ENCODE measurements around the gene RNLS. TPM values are rescaled to one million over a fixed set of nuclear protein-coding genes. Genes with fewer than 3 reads are reported as not detected.
A peak's percentile ranks its signal among the peaks of the same experiment; 100 is the strongest.

The RNLS gene
- total and polyA plus RNA-seq, 12 donors, result 4.1 to 22.2 (median 17.5) TPM

DNA sequence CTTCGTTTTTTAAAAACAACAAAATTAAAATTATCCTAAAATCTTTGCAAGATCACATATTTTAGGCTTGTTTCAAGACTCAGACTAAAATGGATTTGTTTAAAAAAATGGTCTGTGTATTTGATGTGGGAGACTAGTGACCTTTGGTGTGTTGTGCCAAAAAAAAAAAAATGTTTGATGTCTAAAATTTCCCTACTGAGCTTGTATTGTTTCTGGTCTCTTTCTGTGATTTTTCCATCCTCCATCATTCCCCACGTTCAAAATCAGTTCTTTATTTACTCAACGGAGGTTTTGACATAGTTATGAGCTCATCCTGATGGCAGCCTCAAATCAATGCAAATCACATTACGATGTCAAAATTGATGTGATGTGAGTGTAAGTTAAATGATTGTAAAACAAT lies 326.2 kb downstream of the RNLS start:
- peak overlapping the region in 9 of 10 donors; percentile 67 to 87 (median 73) for H3K27ac ChIP-seq
- ATAC-seq, result peak in 7 of 8 donors; percentile 21 to 55 (median 38)
- H3K4me3 ChIP-seq, result peak overlapping the region in 2 of 10 donors; percentile 17 to 22

DNA sequence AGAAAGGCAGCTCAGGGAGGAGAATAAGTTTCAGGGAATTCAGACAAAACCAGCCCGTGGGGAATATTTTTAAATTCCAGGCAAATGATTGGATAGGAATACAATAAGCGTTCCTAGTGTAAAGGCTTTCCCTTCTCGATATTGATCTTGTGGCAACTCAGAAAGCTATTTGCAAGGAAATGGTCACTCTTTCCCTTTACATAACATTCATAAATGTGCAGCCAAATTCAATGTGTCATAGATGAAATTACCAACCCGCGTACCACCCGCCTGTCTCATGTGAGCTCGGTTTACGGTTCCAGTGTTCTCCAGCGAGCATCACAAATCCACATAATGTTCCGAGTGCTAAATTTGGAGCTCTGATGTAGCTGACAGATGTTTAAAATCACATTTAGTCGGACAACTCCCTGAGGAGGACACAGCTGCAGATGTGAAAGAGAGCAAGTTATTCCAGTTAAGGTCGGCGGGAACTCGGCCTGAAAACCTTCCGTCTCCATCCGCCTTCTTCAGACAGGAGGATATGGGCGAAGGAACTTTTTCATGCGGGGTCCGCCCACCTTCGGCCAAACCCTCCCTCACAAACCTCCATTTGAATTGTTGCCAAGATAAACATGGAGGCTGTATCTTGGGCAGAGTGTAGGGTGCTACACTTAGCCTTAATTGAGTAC lies 327.0 kb downstream of the RNLS start:
- WGBS, 2 donors, result 66 to 76% methylated on average over 20 of the region's 20 CpGs
- no peaks in the 10 kb centered on the region for H3K27me3 ChIP-seq
- intact Hi-C loops (cut with DNase I), result loop anchor here in 3 of 10 donors (2.0 to 10.0 kb wide), 6 partner anchors 109 to 394 kb away; partner anchors contain the start of genes KLLN (in 2 of the 3) and PTEN (in 2 of the 3)
- peak; percentile 60 to 85 for DNase-seq
- peak overlapping the region; percentile 46 to 87 (median 72) for H3K27ac ChIP-seq
- no peaks in the 10 kb centered on the region for H3K36me3 ChIP-seq
- ATAC-seq, result peak; percentile 85 to 93 (median 88)
- peak overlapping the region in 6 of 10 donors; percentile 13 to 22 (median 18) for H3K4me3 ChIP-seq
- TF ChIP-seq, protein P1, sequence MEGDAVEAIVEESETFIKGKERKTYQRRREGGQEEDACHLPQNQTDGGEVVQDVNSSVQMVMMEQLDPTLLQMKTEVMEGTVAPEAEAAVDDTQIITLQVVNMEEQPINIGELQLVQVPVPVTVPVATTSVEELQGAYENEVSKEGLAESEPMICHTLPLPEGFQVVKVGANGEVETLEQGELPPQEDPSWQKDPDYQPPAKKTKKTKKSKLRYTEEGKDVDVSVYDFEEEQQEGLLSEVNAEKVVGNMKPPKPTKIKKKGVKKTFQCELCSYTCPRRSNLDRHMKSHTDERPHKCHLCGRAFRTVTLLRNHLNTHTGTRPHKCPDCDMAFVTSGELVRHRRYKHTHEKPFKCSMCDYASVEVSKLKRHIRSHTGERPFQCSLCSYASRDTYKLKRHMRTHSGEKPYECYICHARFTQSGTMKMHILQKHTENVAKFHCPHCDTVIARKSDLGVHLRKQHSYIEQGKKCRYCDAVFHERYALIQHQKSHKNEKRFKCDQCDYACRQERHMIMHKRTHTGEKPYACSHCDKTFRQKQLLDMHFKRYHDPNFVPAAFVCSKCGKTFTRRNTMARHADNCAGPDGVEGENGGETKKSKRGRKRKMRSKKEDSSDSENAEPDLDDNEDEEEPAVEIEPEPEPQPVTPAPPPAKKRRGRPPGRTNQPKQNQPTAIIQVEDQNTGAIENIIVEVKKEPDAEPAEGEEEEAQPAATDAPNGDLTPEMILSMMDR (IDR thresholded peaks at IDR 0.05), result no peak
- H3K4me1 ChIP-seq, result peaks cover 0 to 27% (median 3%) of the 10 kb centered on the region in 9 donors
- peaks cover 0 to 2% (median 0%) of the 10 kb centered on the region in 11 donors for H3K9me3 ChIP-seq

More for the DNA sequence above, 326.2 kb downstream of the RNLS start:
- TF ChIP-seq, protein P1 (IDR thresholded peaks at IDR 0.05), result no peak
- intact Hi-C loops (cut with DNase I), result loop anchor here in 3 of 10 donors (2.0 to 10.0 kb wide), 6 partner anchors 110 to 395 kb away; partner anchors contain the start of genes KLLN (in 2 of the 3) and PTEN (in 2 of the 3)
- Histone ChIP-seq H3K27me3 (no peaks in the 10 kb centered on the region), H3K9me3 (peaks cover 0 to 4% (median 0%) of the 10 kb centered on the region in 11 donors), H3K36me3 (no peaks in the 10 kb centered on the region), H3K4me1 (peaks cover 0 to 27% (median 3%) of the 10 kb centered on the region in 9 donors)
- DNase-seq, result no peak
- 61 to 74% methylated on average over 4 of the region's 4 CpGs for WGBS, 2 donors

DNA sequence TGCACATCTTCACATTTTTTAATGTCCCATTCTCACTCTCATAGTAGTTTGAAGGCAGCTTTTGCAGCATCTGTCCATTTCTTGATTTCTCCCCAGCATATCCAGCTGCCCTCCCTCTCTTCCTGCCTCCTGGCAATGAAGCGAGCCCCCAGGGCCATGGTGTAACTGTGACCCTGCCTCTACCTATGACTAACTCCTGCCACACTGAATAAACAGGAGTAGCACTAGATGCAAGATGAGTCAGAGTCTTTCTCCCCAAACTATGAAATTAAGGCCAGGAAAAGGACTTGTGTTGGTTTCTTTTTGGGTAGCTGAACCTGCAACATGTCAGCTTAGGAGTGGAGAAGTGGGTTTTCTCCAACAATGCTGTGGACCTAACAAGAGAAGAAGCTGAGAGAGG lies 329.0 kb downstream of the RNLS start:
- H3K4me1 ChIP-seq, result peaks cover 0 to 31% (median 3%) of the 10 kb centered on the region in 9 donors
- ATAC-seq, result peak in 1 of 8 donors; percentile 72
- H3K27ac ChIP-seq, result peak overlapping the region in 3 of 10 donors; percentile 2 to 87 (median 26)
- H3K36me3 ChIP-seq, result no peaks in the 10 kb centered on the region
- no peaks in the 10 kb centered on the region for H3K27me3 ChIP-seq
- TF ChIP-seq, protein P1 (IDR thresholded peaks at IDR 0.05), result no peak
- DNase-seq, result no peak
- no peak overlapping the region for H3K4me3 ChIP-seq
- intact Hi-C loops (cut with DNase I), result loop anchor here in 2 of 10 donors (10.0 kb wide), 2 partner anchors 131 to 301 kb away; no protein-coding TSS in a partner anchor
- H3K9me3 ChIP-seq, result no peaks in the 10 kb centered on the region
- 83 to 88% methylated on average over 1 of the region's 1 CpG for WGBS, 2 donors

DNA sequence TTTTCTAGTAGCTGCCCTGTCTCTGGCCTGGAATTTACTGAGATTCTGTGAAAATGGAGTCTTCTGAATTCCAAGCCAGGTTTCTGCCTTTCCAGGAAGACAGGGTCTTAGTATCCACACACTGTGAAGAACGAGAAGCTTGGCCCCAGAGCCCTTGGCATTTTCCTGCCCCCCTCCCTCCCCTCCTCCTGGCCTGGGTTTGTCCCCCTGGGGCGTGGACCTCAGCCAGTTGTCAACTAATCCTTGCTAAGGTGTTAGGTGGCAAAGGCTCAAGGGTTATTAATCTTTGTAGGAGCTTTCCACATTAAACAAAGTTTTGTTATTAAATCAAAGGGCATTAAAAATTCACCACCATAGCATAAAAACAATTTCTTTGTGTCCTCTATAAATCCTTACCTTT lies 329.5 kb downstream of the RNLS start:
- 65 to 79% methylated on average over 2 of the region's 2 CpGs for WGBS, 2 donors
- Histone ChIP-seq H3K27ac (peak overlapping the region in 4 of 10 donors; percentile 2 to 87 (median 38)), H3K27me3 (no peaks in the 10 kb centered on the region), H3K4me1 (peaks cover 0 to 31% (median 3%) of the 10 kb centered on the region in 9 donors), H3K36me3 (no peaks in the 10 kb centered on the region), H3K9me3 (no peaks in the 10 kb centered on the region), H3K4me3 (no peak overlapping the region)
- no peak for ATAC-seq
- TF ChIP-seq, protein P1 (IDR thresholded peaks at IDR 0.05), result no peak
- no peak for DNase-seq
- intact Hi-C loops (cut with DNase I), result loop anchor here in 2 of 10 donors (10.0 kb wide), 2 partner anchors 131 to 301 kb away; no protein-coding TSS in a partner anchor

Measured in heart right ventricle (tissue), 16 donors.